GM19238 (cell line): ENCODE results near the gene KIF24.
"Not testable (repeated sequence)": the region's sequence is repeated elsewhere in the genome, so short reads cannot be mapped to it uniquely, and the experiment has no call there.

Source experiments
- DNase-seq: peaks from one replicate; pipeline ENCODE4 v3.0.0; 2011; ENCODE audit warnings: low spot score; ENCODE audit not compliant: insufficient read length

KIF24 gene

DNA sequence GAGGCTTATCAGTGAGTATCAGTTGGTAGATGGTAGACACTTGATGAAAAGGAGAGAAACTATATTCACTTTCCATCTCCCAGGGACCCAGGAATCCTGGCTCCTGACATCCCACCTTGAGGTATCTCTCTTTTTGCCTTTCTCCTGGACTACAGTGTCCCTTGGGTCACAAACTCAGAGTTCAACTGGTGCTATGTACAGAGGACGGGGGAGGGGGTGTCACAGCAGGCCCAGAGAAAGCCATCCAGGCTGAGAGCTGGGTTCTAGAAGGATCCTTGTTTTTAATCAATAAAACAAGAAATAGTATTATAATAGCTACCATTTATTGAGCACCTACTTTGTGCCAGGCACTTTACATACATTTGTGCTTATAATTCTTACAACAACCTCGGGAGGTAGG lies 37.3 kb upstream of the KIF24 start:
- no peak for DNase-seq

DNA sequence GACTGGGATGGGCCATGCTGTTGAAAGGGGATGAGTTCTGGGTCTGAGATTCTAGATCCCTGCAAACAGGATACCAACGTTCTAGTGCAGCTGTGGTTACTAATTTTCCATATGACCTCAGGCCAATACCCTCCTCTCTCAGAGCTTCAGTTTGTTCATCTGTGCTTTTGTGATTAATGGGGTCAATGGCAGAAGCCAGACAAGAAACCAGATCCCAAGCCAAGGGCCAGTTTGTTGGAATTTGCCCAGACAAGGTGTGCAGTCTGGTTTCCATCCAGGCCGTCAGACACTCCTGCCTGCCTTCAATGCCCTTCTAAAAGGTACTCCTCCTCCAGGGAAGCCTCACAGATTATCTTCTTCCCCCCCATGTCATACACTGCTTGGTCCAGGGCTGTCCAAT lies 36.2 kb upstream of the KIF24 start:
- no peak for DNase-seq

DNA sequence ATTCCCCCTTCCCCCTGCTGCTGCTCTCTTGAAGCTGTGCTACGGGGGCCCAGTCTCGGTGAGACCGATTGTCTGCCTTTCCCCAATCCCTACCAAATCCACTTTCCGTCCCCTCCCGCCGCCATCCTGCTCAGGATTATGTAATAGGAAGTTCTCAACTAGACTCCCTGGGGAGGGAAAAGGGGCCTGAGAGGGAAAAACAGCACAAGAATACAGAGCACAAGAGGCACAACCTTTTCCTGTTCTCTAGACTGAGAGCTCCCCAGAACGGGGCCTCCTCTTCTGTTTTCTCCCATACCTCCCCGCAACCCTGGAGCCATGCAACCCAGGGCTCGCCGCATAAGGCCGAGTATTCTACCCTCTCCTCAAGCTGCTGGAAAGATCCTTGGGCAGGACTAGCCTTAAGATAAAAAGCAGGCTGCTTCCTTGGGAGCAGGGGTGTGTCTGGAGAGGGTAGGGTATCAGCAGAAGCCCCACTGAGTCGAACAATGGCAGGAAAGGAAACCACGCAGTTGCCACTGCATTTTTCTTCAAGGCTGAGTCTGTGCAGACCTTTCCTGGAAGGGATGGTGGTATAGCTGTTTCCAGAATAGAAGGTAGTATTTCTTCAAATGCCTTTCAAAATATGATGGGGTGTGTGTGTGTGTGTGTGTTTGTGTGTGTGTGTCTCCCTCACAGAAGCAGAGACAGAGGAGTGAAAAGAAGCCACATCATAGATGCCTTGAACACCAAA lies 34.7 kb upstream of the KIF24 start:
- DNase-seq: no peak

DNA sequence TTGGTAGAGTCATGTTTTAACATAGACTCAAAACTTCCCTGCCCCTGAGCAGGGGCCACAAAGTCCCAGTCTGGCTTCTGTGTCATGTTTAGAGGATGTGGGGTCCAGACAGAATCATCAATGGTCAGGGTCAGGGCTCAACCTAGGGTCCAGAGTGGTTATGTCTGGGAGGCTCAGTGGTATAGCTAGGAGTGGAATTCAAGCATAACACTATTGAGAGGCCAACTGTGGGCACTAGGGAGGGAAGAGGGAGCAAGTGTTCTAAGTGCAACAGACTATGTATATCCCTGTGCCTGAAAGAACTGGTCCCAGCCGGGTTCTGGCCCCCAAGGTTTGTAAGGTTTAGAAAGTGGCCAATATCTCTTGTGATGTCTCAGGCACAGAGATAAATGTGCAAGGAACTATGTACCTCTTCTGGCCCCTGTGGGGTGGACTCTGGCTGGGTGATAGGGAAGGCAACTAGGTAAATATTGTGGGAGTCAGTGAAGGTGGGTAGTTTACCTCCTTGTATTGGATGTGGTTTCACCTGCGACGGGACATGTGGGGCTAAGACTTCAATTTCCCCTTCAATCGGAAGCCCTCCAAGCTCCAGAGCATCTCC lies 33.6 kb upstream of the KIF24 start:
- no peak for DNase-seq

DNA sequence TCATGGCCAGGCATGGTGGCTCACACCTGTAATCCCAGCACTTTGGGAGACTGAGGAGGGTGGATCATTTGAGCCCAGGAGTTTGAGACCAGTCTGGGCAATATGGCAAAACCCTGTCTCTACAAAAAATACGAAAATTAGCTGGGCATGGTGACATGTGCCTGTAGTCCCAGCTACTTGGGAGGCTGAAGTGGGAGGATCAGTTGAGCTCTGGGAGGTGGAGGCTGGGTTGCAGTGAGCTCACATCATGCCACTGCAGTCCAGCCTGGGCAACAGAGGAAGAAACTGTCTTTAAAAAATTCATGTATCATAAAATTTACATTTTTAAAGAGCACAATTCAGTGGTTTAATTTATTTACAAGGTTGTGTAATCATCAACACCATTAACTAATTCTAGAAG lies 23.9 kb upstream of the KIF24 start:
- not testable (repeated sequence) for DNase-seq

DNA sequence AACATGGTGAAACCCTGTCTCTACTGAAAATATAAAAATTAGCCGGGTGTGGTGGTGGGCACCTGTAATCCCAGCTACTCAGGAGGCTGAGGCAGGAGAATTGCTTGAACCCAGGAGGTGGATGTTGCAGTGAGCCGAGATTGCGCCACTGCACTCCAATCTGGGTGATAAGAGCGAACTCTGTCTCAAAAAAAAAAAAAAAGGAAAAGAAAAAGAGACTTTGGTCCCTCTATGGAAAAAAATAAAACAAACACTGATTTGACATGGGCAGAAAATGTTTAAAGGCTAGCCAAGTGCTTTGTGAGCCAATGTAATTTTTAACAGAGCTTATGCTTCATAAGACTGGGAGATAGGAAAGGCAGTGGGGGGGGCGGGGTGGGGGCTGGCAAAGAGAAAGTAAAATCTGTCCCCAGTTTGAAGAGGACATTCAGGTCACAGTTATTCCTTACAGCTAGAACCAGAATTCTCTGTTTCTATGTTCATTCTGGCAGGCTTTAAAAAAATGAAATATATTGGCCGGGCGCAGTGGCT lies 23.1 kb upstream of the KIF24 start:
- not testable (repeated sequence) for DNase-seq

DNA sequence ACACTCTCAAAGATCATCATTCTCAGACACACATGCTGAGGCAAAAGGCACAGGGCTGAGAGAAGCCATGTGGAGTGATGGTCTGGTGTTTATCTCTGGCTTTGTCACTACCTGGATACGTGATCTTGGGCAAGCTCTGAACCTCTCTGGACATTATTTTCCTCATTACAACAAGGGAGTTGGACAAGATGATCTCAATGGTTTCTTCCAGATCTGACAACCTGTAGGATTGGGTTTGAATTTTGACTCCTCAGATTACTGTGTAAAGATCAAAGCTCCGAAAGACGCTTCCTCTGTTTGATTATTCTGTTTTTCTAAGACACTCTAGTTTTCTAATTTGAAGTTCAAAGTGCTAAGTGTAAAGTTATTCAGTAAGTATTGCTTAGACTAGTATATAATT lies 20.3 kb upstream of the KIF24 start:
- DNase-seq: no peak

DNA sequence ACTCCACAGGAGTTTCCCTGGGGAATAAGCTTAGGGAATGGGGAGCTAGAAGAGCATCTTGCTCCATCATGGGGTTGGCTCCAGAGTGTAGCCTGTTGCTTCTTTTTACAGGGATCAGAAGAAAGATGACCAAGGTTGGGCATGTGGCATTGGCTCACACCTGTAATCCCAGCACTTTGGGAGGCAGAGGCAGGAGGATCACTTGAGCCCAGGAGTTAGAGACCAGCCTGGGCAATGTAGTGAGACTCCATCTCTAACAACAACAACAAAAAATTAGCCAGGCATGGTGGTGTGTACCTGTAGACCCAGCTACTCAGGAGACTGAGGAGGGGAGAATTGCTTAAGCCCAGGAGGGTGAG lies 18.7 kb upstream of the KIF24 start:
- DNase-seq: no peak

DNA sequence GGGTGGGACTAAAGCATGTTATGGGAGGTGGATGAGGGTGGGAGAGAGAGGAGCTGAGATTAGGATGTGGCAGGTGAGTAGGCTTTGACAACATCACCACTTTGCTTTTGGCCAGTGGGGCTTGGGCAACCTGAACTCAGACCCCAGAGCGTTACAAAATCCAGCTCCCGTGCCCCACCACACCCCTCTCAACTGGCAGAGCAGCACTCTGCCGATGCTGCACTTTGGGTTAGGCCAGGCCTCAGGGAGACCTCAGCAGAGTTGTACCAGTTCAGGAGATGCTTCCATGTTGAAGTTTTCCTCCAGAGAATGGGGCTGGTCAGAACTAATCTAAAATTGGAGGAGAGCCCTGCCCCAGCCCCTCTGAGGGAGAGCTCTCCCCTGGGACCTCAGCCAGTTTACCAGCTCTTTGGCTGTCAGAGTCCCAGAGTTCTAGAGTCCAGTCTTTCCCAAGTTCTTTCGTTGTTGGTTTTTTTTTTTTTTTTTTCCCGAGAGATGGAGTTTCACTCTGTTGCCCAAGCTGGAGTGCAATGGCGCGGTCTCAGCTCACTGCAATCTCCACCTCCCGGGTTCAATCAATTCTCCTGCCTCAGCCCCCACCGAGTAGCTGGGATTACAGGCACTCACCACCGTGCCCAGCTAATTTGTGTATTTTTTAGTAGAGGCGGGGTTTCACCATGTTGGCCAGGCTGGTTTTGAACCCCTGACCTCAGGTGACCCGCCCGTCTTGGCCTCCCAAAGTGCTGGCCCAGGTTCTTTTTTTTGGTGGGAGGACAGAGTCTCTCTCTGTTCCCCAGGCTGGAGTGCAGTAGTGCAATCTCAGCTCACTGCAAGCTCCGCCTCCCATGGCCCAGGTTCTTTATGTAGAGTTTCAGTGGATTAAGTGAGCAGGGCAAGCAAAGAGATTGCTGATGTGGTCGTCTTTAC lies 18.1 kb upstream of the KIF24 start:
- DNase-seq: no peak

DNA sequence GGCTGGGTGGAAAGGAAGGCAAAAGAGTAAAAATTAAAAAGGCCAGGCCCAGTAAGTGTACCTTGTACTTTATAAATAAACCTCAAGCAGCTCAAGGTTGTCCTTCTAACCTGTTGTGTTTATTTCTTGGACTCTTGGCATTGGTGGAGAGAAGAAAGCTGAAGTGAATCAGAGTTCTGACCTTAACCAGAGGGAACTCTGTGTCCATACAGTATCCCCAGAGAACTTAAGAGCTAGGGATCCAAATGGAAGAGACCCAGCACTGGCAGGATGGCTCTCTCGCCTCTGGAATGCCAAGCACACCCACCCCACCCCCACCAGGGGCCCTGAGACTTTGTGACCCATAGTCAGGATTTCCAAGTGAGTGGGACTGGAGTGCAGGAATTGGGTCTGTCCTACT lies 14.5 kb upstream of the KIF24 start:
- no peak for DNase-seq

DNA sequence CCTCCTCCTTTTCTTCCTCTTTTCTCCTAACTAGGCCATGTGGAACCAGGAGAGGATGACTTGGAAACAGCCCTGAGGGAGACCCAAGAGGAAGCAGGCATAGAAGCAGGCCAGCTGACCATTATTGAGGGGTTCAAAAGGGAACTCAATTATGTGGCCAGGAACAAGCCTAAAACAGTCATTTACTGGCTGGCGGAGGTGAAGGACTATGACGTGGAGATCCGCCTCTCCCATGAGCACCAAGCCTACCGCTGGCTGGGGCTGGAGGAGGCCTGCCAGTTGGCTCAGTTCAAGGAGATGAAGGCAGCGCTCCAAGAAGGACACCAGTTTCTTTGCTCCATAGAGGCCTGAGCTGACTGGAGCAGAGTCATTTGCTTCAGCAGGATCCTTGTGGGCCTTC lies 14.0 kb upstream of the KIF24 start:
- no peak for DNase-seq

DNA sequence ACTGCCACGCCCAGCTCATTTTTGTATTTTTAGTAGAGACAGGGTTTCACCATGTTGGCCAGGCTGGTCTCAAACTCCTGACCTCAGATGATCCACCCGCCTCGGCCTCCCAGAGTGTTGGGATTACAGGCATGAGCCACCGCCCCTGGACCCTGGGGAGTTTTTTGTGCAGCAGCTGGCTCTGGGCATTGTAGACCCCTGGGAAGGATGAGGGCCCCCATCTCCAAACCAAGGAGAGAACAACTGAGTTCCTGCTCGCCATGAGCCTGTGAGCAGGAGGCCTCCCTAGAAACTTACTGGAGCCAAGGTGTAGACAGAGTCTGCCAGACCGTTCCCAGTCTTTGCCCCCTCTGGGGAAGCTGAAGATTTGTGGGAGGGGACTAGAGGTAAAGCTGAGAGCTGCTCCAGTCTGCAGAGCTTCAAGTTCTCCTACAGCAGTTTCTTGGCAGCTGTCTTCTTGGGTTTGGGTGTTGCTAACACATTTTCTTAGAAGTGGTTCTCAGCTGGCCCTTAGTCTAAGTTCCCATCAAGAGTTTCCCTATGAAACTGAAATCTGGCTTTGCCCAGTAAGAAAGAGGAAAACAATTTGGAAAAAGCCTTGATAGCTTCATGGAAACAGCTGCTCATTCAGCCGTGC lies 12.7 kb upstream of the KIF24 start:
- DNase-seq: no peak

DNA sequence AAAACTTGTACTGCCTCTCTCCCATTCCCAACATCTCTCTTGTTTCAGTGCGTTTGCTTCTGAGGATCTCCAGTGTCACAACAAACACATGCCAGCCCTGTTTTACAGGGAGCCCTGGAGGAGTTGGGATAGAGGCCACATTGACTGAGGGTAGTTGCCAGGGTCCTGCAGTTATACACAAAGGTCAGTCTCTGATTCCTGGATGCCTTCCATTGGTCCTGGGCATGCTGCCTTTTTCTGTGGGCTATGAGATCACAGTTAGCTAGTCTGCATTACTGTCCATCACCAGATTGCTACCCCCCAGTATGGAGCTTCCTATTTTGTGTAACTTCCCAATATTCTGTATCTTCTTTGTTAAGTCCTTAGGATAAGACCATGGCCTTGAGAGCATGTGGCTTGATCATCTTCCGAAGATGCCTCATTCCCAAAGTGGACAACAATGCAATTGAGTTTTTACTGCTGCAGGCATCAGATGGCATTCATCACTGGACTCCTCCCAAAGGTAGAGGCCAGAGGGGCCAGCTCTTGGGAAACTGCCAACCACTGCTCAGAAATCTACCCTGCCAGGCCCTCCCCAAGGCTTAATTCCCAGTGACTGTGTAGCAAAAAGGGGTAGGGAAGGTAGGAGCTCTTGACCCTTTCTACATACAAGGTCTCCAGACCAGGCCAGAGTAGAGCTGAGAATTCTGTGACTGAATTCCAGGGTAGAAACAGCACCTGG lies 9.8 kb upstream of the KIF24 start:
- DNase-seq: no peak

DNA sequence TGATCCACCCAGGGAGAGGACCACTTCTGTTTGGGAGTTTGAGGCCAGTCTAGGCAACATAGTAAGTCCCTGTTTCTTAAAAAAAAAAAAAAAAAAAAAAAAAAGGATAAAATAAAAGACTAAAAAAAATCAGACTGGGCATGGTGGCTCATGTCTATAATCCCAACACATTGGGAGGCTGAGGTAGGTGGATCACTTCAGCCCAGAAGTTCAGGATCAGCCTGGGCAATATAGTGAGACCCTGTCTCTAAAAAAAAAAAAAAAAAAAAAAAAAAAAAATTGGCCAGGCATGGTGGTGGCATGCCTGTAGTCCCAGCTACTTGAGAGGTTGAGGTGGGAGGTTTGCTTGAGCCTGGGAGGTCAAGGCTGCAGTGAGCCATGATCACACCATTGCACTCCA lies 9.0 kb upstream of the KIF24 start:
- not testable (repeated sequence) for DNase-seq

DNA sequence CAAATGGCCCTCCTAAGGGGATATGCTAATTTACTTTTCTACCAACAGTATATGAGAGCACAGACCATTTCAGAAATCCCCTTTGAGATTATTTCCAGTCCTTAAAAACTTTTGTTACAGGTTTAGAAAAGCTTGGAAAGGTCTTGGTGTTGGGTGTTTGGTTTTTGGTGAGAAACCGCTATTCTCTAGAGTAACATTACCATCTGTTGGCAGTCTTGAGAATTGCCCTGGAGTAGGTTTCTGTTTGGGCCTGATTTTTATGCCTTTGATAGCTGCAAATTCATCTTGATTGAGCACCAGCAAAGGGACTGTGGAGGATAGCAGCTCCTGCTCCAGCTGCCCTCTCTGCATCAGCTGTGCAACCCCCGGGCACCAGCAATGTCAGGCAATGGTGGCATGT lies 8.3 kb upstream of the KIF24 start:
- DNase-seq: no peak

DNA sequence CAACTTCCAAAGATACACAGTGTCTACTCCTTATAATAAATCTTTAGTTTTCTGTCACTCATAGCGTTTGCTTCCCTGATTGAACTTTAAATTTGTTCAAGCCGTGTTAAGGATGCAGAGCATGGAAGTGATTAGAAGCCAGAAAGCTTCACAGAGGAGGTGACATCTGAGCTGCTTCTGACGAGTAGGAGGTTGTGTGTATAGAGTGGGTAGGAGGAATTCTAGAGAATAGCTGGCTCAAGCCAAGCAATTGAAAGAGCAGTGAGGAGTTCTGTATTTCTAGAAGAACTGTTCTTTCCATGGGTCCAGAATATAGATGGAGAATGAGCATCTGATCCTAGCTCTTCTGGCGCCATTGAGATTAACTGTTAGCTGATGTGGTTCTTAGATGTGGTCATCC lies 6.3 kb upstream of the KIF24 start:
- DNase-seq: no peak

DNA sequence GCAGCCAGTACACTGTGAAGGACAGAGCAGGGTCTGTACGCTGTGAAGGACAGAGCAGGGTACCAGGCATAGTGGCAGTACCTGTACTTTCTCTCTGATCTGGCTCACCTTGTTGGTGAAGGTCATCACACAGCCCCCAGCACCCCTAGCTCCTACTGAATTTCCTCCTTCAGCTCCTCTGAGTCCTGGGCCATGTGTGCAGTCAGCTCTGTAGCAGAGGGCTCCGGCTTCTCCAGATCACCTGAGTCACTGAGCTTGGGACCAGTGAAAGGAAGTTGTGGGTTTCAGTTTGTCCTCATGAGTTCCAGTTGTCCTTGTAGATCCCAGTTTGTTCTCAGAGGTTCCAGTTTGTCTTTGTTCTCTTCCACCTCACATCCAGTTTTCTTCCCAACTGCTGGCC lies 5.8 kb upstream of the KIF24 start:
- no peak for DNase-seq

DNA sequence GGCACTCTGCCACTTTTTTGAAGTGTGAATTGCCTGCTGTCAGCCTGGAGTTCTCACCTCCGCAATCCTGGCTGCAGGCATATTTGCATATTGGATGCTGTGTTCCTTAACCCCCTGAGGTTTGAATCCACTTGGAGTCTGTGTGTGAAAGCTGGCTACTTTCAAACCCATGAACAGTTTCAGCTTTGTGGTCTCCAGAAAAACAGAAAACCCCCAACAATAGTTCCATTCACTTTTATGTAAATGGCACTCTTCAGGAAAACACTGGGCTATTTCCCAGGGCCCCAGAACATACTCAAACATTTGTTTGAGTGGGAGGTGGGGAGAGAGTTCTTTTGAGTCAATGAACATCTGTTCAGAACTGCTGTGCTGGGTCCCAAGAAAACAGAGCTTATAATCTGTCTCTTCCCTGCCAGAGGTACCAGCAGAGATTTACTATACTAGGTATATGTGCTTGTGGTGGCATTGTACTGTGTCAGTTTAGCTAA lies 5.3 kb upstream of the KIF24 start:
- no peak for DNase-seq

DNA sequence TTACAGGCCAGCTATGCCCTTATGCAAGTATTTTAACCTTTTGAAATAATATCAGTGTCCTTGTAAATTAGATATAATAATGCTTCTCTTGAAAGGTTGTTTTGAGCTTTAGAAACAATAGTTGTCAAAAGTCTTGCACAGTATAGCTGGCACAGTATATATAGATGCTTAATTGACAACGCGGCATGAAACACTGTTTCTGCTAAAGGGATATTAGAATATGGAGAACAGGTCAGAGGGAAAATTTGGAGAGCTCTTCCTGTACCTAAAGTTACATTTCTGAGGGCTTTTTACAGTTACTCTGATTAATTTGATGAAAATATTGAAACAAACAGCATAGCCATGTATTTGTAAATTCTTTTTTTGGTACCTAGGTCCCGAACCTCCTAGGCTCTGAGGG lies 4.8 kb upstream of the KIF24 start:
- DNase-seq: no peak

DNA sequence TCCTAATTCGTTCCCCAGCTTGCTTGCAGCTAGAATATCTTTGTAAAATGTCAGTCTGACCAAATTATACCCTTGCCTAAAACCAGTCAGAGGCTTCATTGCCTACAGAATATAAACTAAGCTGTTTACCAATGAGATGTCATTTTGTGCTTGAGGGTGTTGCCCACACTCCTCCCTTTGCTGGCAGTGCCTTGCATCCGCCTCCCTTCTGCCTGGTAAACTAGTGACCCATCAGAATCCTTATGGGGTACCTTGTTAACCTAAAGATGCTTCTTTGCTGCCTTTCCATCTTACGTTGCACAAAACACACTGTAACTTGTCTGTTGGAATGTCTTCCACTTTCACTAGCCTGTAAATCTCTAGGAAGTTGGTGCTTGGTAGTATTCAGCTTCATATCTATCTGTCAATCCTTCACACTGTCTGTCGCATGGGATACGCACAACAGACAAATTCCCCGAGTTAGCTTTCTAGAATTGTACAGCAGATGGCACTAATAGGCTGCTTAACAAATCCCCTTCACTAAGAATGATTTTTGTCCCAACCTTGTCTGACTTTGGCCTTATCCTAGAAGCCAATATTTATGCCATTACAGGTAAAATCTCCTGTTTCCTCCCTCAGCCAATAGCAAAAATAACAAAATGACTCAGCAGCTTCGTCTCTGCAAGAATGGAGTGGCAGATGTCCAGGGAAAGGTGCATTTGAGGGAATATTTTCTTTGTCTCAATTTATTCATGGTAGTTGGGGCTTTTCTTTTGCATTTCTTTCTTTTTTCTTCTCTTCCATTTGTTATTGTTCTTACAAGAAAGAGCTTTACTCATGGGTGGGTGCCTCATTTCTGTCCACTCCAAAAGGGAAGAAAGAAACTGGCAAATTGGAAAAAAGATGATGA lies 3.3 kb upstream of the KIF24 start:
- DNase-seq: no peak
